HG03378 (cell line): ENCODE data around the gene HECTD3.
"Not testable (repeated sequence)": the region's sequence is repeated elsewhere in the genome, so short reads cannot be mapped to it uniquely, and the experiment has no call there.

Experiments used
- ATAC-seq: cut with Tn5 transposase; IDR thresholded peaks from one replicate; pipeline ENCODE4 v1.9.1; 2021; ENCODE audit warnings: mild to moderate bottlenecking, moderate library complexity; ENCODE audit not compliant: unreplicated experiment

The HECTD3 gene

GRCh38 chr1:44994309-44994898 lies 16.7 kb downstream of the HECTD3 start:
- no peak for ATAC-seq

DNA sequence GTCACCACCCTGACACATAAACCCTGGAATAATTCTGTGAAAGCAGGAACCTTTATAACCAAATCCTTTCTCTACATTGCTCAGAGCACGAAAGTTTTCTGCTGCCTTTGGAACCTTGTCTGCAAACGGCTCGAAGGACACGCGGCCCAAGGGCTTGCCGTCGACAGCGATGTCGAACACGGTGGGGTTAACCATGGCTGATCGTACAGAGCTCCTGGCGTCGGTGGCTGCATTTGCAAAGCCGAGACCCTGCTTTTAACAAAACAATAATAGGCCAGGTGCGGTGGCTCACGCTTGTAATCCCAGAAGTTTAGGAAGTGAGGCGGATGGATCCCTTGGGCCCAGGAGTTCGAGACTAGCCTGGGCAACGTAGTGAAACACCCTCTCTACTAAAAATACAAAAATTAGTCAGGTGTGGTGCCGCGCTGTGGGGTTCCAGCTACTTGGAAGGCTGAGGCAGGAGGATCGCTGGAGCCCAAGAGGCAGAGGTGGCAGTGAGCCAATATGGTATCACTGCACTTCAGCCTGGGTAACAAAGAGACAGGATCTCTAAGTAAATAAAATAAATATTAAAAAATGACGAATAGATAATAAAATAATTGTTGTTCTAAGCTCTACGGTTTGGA lies 22.5 kb downstream of the HECTD3 start:
- no peak for ATAC-seq

- ATAC-seq: no peak
Observed at GRCh38 chr1:44985747-44986359, 25.3 kb downstream of the HECTD3 start.

DNA sequence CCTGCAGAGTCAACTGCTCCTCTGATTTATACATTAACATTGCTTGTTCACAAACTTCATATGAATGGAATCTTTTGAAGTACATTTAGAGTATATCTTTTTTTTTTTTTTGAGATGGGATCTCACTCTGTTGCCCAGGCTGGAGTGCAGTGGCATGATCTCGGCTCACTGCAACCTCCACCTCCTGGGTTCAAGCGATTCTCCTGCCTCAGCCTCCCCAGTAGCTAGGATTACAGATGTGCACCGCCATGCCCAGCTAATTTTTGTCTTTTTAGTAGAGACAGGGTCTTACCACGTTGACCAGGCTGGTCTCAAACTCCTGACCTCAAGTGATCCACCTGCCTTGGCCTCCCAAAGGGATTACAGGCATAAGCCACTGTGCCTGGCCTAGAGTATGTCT lies 33.8 kb downstream of the HECTD3 start:
- not testable (repeated sequence) for ATAC-seq

GRCh38 chr1:44976252-44976651 lies 34.9 kb downstream of the HECTD3 start:
- no peak for ATAC-seq

DNA sequence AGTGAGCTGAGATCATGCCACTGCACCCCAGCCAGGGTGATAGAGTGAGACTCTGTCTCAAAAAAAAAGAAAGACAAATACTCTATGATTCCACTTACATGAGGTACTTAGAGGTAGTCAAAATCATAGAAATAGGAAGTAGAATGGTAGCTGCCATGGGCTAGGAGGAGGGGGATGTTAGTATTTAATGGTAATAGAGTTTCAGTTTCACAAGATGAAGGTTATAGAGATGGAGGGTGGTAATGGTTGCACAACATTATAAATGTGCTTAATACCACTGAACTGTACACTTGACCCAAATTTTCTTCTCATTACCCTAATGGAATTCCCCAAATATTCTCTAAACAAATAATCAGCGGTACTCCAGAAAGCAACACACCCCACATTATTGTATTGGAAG lies 37.5 kb downstream of the HECTD3 start:
- ATAC-seq: no peak

- ATAC-seq: no peak
Observed at GRCh38 chr1:44970317-44970716, 40.8 kb downstream of the HECTD3 start.

DNA sequence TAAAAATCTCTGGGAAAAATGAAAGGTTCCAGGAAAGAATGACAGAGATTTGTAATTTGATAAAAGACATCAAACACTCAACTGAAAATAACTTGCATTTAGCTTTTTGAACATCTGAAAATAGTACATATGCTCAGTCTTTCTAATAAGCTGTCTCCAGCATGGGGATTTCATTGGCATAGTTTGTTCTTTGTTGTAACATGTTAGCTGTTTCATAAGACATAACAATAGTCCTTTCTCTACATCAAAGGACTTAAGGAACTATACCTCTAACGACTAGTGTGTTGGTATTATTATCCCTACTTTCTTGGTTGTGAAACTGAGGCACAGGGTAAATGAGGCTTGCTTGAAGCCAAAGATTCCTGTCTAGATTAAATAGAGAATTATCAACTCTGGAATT lies 46.7 kb downstream of the HECTD3 start:
- ATAC-seq: no peak

GRCh38 chr1:44962729-44963128 lies 48.4 kb downstream of the HECTD3 start:
- ATAC-seq: no peak

- not testable (repeated sequence) for ATAC-seq
Observed at GRCh38 chr1:44962022-44962421, 49.1 kb downstream of the HECTD3 start.

DNA sequence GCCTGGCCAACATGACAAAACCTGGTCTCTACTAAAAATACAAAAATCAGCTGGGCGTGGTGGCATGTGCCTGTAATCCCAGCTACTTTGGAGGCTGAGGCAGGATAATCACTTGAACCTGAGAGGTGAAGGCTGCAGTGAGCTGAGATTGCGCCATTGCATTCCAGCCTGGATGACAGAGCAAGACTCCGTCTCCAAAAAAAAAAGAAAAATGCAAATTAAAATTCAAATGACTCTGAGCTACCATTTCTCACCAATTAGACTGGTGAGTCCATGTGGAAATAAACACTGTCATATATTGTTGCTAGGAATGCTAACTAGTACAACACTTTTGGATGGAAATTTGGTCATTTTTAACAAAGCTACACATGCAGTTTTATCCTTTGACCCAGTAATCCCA lies 53.6 kb downstream of the HECTD3 start:
- not testable (repeated sequence) for ATAC-seq

GRCh38 chr1:44956077-44956476 lies 55.0 kb downstream of the HECTD3 start:
- ATAC-seq: not testable (repeated sequence)
